ENCODE results near the gene ACTG1. TPM values are rescaled to one million over a fixed set of nuclear protein-coding genes. Genes with fewer than 3 reads are reported as not detected.

Gene ACTG1
- total and polyA plus RNA-seq, 11 donors: 149 to 1,653 (median 423) TPM

GRCh38 chr17:81466564-81467472, 45.8 kb downstream of the ACTG1 start:
- WGBS, 4 donors: 85 to 90% (median 87%) methylated on average over 30 to 33 of the region's 33 CpGs
- ATAC-seq: no peak
- intact Hi-C loops (cut with DNase I): no loop called here
- H3K27me3 ChIP-seq: no peaks in the 10 kb centered on the region
- no peak overlapping the region for H3K27ac ChIP-seq
- peaks cover 0 to 24% (median 12%) of the 10 kb centered on the region in 9 donors for H3K36me3 ChIP-seq
- no peak overlapping the region for H3K4me3 ChIP-seq
- TF ChIP-seq POLR2A (IDR thresholded peaks at IDR 0.05) (no peak), CTCF (IDR thresholded peaks at IDR 0.05) (no peak)
- no peak for DNase-seq
- peaks cover 0 to 5% (median 0%) of the 10 kb centered on the region in 12 donors for H3K4me1 ChIP-seq
- no peaks in the 10 kb centered on the region for H3K9me3 ChIP-seq

- ATAC-seq: no peak
- 91 to 95% (median 93%) methylated on average over 17 of the region's 17 CpGs for WGBS, 4 donors
- no peak for TF ChIP-seq CTCF (IDR thresholded peaks at IDR 0.05)
- TF ChIP-seq POLR2A (IDR thresholded peaks at IDR 0.05): no peak
- Histone ChIP-seq H3K36me3 (peaks cover 0 to 30% (median 15%) of the 10 kb centered on the region in 9 donors), H3K27ac (no peak overlapping the region), H3K27me3 (no peaks in the 10 kb centered on the region), H3K4me1 (peaks cover 0 to 4% (median 0%) of the 10 kb centered on the region in 12 donors), H3K4me3 (no peak overlapping the region), H3K9me3 (no peaks in the 10 kb centered on the region)
- no peak for DNase-seq
- intact Hi-C loops (cut with DNase I): no loop called here
These were observed 46.7 kb downstream of the ACTG1 start for GRCh38 chr17:81465910-81466309.

GRCh38 chr17:81464586-81464985, 48.0 kb downstream of the ACTG1 start:
- Histone ChIP-seq H3K4me3 (no peak overlapping the region), H3K36me3 (peaks cover 0 to 35% (median 15%) of the 10 kb centered on the region in 9 donors), H3K9me3 (no peaks in the 10 kb centered on the region), H3K27ac (no peak overlapping the region), H3K27me3 (no peaks in the 10 kb centered on the region), H3K4me1 (peaks cover 0 to 8% (median 1%) of the 10 kb centered on the region in 12 donors)
- ATAC-seq (no peak), DNase-seq (no peak)
- TF ChIP-seq CTCF (IDR thresholded peaks at IDR 0.05): no peak
- no peak for TF ChIP-seq POLR2A (IDR thresholded peaks at IDR 0.05)
- intact Hi-C loops (cut with DNase I): no loop called here
- 81 to 86% (median 85%) methylated on average over 9 of the region's 9 CpGs for WGBS, 4 donors

GRCh38 chr17:81463506-81463905, 49.1 kb downstream of the ACTG1 start:
- DNase-seq: no peak
- Histone ChIP-seq H3K4me3 (no peak overlapping the region), H3K9me3 (no peaks in the 10 kb centered on the region), H3K27ac (no peak overlapping the region), H3K4me1 (peaks cover 0 to 10% (median 2%) of the 10 kb centered on the region in 12 donors), H3K27me3 (no peaks in the 10 kb centered on the region), H3K36me3 (peaks cover 0 to 43% (median 15%) of the 10 kb centered on the region in 9 donors)
- no peak for TF ChIP-seq POLR2A (IDR thresholded peaks at IDR 0.05)
- TF ChIP-seq CTCF (IDR thresholded peaks at IDR 0.05): no peak
- ATAC-seq: no peak
- intact Hi-C loops (cut with DNase I): no loop called here
- WGBS, 4 donors: 93 to 98% (median 97%) methylated on average over 17 to 32 of the region's 32 CpGs
